ENCODE data around the gene PTRHD1.

Gene PTRHD1

GRCh38 chr2:24743924-24744323 is 49.3 kb downstream of the PTRHD1 start:
- DNase-seq (ENCODE audit: insufficient read length, low spot score) = no peak
- no peak for TF ChIP-seq POLR2AphosphoS5 (IDR thresholded peaks at IDR 0.05; ENCODE audit: low read depth, low read length)
- TF ChIP-seq TAF1 (IDR thresholded peaks at IDR 0.05; ENCODE audit: low read depth, low read length) = no peak
- TF ChIP-seq POU2F2 (IDR thresholded peaks at IDR 0.05; ENCODE audit: low read depth, low read length) = no peak
- no peak for TF ChIP-seq PAX5 (IDR thresholded peaks at IDR 0.05; ENCODE audit: insufficient read depth, low read length, severe bottlenecking)
- no peak for TF ChIP-seq POLR2A (IDR thresholded peaks at IDR 0.05; ENCODE audit: low read depth, low read length)
- no peak for TF ChIP-seq SPI1 (IDR thresholded peaks at IDR 0.05; ENCODE audit: low read depth, low read length)
- FAIRE-seq = no peak

GRCh38 chr2:24742730-24743129 is 50.5 kb downstream of the PTRHD1 start:
- DNase-seq (ENCODE audit: insufficient read length, low spot score) = no peak
- no peak for FAIRE-seq
- no peak for TF ChIP-seq POU2F2 (IDR thresholded peaks at IDR 0.05; ENCODE audit: low read depth, low read length)
- no peak for TF ChIP-seq POLR2A (IDR thresholded peaks at IDR 0.05; ENCODE audit: low read depth, low read length)
- no peak for TF ChIP-seq TAF1 (IDR thresholded peaks at IDR 0.05; ENCODE audit: low read depth, low read length)
- no peak for TF ChIP-seq SPI1 (IDR thresholded peaks at IDR 0.05; ENCODE audit: low read depth, low read length)

- DNase-seq (ENCODE audit: insufficient read length, low spot score) (no peak), FAIRE-seq (no peak)
- TF ChIP-seq SPI1 (IDR thresholded peaks at IDR 0.05; ENCODE audit: low read depth, low read length) (no peak), PAX5 (IDR thresholded peaks at IDR 0.05; ENCODE audit: insufficient read depth, low read length, severe bottlenecking) (no peak), TAF1 (IDR thresholded peaks at IDR 0.05; ENCODE audit: low read depth, low read length) (no peak), POLR2AphosphoS5 (IDR thresholded peaks at IDR 0.05; ENCODE audit: low read depth, low read length) (no peak), POLR2A (IDR thresholded peaks at IDR 0.05; ENCODE audit: low read depth, low read length) (no peak), POU2F2 (IDR thresholded peaks at IDR 0.05; ENCODE audit: low read depth, low read length) (no peak)
These were observed 53.0 kb downstream of the PTRHD1 start for GRCh38 chr2:24740142-24740541.

Measured in GM12891 (cell line).